ENCODE data around the gene SLFNL1.

The SLFNL1 gene

GRCh38 chr1:40985875-40986274 is 35.6 kb downstream of the SLFNL1 start:
- no peak for DNase-seq

GRCh38 chr1:40985161-40985560 is 36.4 kb downstream of the SLFNL1 start:
- DNase-seq = no peak

- no peak for DNase-seq
These were observed 37.0 kb downstream of the SLFNL1 start for GRCh38 chr1:40984531-40984930.

GRCh38 chr1:40984066-40984465 is 37.5 kb downstream of the SLFNL1 start:
- DNase-seq = no peak

- no peak for DNase-seq
These were observed 38.2 kb downstream of the SLFNL1 start for GRCh38 chr1:40983286-40983685.

GRCh38 chr1:40982721-40983120 is 38.8 kb downstream of the SLFNL1 start:
- DNase-seq = no peak

- no peak for DNase-seq
These were observed 39.7 kb downstream of the SLFNL1 start for GRCh38 chr1:40981691-40982448.

- peak; percentile 25 for DNase-seq
These were observed 40.9 kb downstream of the SLFNL1 start for GRCh38 chr1:40980453-40981121.

GRCh38 chr1:40980068-40980452 is 41.5 kb downstream of the SLFNL1 start:
- no peak for DNase-seq

- DNase-seq = peak; percentile 93
These were observed 42.1 kb downstream of the SLFNL1 start, which contains the start of gene CTPS1 for GRCh38 chr1:40979241-40980067. Gene CTPS1 (plus strand): TSS chr1:40979696. CDS start chr1:40983291, 3,595 bp downstream.

- no peak for DNase-seq
These were observed 42.7 kb downstream of the SLFNL1 start for GRCh38 chr1:40978886-40979240.

GRCh38 chr1:40977716-40978115 is 43.8 kb downstream of the SLFNL1 start:
- DNase-seq = no peak

GRCh38 chr1:40976952-40977690 is 44.4 kb downstream of the SLFNL1 start:
- DNase-seq = no peak

GRCh38 chr1:40974945-40975344 is 46.6 kb downstream of the SLFNL1 start:
- no peak for DNase-seq

- no peak for DNase-seq
These were observed 47.6 kb downstream of the SLFNL1 start for GRCh38 chr1:40973912-40974311.

- DNase-seq = no peak
These were observed 49.6 kb downstream of the SLFNL1 start for GRCh38 chr1:40971966-40972365.

- DNase-seq = no peak
These were observed 52.1 kb downstream of the SLFNL1 start for GRCh38 chr1:40969445-40969844.

GRCh38 chr1:40966417-40966816 is 55.1 kb downstream of the SLFNL1 start:
- no peak for DNase-seq

Measured in NK-92 treated with Interleukin-12 subunit alpha and Interleukin-12 subunit beta, amount 100 ng/mL, for 24 hours (cell line).